ENCODE data around the gene HPCAL4. TPM values are rescaled to one million over a fixed set of nuclear protein-coding genes. Genes with fewer than 3 reads are reported as not detected.

Gene HPCAL4
- total and polyA plus RNA-seq, 9 of the 15 experiments (the other 6 are each of a cell fraction or from before 2014, with no cell fraction given), result 0.01 to 0.04 (median 0.04) TPM; not detected in 4

DNA sequence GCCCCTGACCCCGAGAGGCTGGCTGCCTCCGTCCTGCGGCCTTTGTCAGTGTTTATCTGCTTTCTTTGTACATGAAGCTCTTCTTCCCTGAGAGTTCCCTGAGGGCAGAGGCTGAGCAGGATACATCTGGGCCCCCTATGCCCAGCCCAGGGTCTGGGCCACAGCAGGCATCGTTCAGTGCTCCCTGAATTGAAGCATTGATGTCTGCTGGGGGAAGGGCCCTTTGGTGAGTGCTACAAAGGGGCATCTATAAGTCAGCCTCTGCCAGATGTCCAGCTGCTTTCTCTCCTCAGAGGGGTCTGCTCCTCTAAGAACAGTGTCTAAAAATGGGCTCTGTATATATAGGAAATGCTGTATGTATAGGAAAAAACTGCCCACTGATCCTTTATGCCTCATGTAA, 53.9 kb downstream of the HPCAL4 start:
- Histone ChIP-seq H3K9me1 (ENCODE audit: control insufficient read depth, insufficient read depth, low read length) (peaks cover 3% of the 10 kb centered on the region), H2AFZ (ENCODE audit: low read depth, low read length) (no peak overlapping the region), H3K27me3 (ENCODE audit: control insufficient read depth in 2 of 2, insufficient read depth in 2 of 2, low read length in 2 of 2) (peaks cover 28 to 46% of the 10 kb centered on the region in 2 experiments), H3K36me3 (ENCODE audit: control insufficient read depth, insufficient read depth, low read length) (no peaks in the 10 kb centered on the region), H3K4me2 (ENCODE audit: insufficient read depth, low read length) (no peak overlapping the region), H3K79me2 (ENCODE audit: control insufficient read depth, insufficient read depth, low read length) (no peaks in the 10 kb centered on the region), H3K4me3 (no peak overlapping the region), H3K9ac (ENCODE audit: insufficient read depth in 1 of 2, low read depth in 2 of 2, low read length in 2 of 2) (peak overlapping the region in 1 of 2 experiments; percentile 6; a peak in 1 of 4 replicates), H4K20me1 (replicated peaks; ENCODE audit: control insufficient read depth, insufficient read depth, low read length) (peaks cover 7% of the 10 kb centered on the region; the same call in 1 of the 2 replicates), H3K27ac (ENCODE audit: extremely low read depth, low read depth, low read length) (no peak overlapping the region), H3K9me3 (replicated peaks; ENCODE audit: control insufficient read depth, insufficient read depth, low read depth, low read length) (no peaks in the 10 kb centered on the region), H3K4me1 (replicated peaks in 1 of 2; ENCODE audit: control insufficient read depth in 2 of 2, insufficient read depth in 2 of 2, low read length in 2 of 2) (peaks cover 9 to 21% of the 10 kb centered on the region in 2 experiments)
- intact Hi-C loops (cut with micrococcal nuclease) (no loop called here), in situ Hi-C loops (cut with MboI) (no loop called here)
- POLR2A ChIA-PET, result interaction anchor here (1.1 kb wide), 1 partner anchor 31 kb away, joined by 4 read pairs; no protein-coding TSS in a partner anchor
- CTCF ChIA-PET (ENCODE audit: low intra/inter-chr PET ratio), result interaction anchor here (1.5 kb wide), 1 partner anchor 31 kb away, joined by 3 read pairs; no protein-coding TSS in a partner anchor
- DNase-seq (ENCODE audit: extremely low read depth in 1 of 4, low spot score in 3 of 4), result no peak
- TF ChIP-seq RBM17 (IDR thresholded peaks at IDR 0.05; ENCODE audit: borderline replicate concordance, low read depth, low read length), result no peak
- no peak for TF ChIP-seq KDM2B (CRISPR knock-in tag; IDR thresholded peaks at IDR 0.05)
- no peak for TF ChIP-seq NUFIP1 (IDR thresholded peaks at IDR 0.05; ENCODE audit: partially characterized antibody)
- TF ChIP-seq RHOXF2B (CRISPR knock-in tag; conservative IDR thresholded peaks at IDR 0.05), result no peak
- TF ChIP-seq SMAD3 (CRISPR knock-in tag; conservative IDR thresholded peaks at IDR 0.05), result no peak
- TF ChIP-seq E2F4 (CRISPR knock-in tag; IDR thresholded peaks at IDR 0.05; ENCODE audit: low read depth), result no peak
- TF ChIP-seq ZNF232 (CRISPR knock-in tag; IDR thresholded peaks at IDR 0.05), result no peak
- no peak for TF ChIP-seq NFIX (CRISPR knock-in tag; IDR thresholded peaks at IDR 0.05; ENCODE audit: low read depth)
- no peak for TF ChIP-seq ZNF253 (CRISPR knock-in tag; conservative IDR thresholded peaks at IDR 0.05)
- no peak for TF ChIP-seq FOXM1 (IDR thresholded peaks at IDR 0.05; ENCODE audit: low read depth)
- no peak for TF ChIP-seq FOXM1 (CRISPR knock-in tag; IDR thresholded peaks at IDR 0.05; ENCODE audit: low read depth)
- TF ChIP-seq ZBED1 (IDR thresholded peaks at IDR 0.05), result no peak
- TF ChIP-seq, protein P1, sequence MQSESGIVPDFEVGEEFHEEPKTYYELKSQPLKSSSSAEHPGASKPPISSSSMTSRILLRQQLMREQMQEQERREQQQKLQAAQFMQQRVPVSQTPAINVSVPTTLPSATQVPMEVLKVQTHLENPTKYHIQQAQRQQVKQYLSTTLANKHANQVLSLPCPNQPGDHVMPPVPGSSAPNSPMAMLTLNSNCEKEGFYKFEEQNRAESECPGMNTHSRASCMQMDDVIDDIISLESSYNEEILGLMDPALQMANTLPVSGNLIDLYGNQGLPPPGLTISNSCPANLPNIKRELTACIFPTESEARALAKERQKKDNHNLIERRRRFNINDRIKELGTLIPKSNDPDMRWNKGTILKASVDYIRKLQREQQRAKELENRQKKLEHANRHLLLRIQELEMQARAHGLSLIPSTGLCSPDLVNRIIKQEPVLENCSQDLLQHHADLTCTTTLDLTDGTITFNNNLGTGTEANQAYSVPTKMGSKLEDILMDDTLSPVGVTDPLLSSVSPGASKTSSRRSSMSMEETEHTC (IDR thresholded peaks at IDR 0.05), result no peak
- no peak for TF ChIP-seq CC2D1A (IDR thresholded peaks at IDR 0.05)
- no peak for TF ChIP-seq HCFC1 (IDR thresholded peaks at IDR 0.05; ENCODE audit: low read depth, low read length)
- no peak for TF ChIP-seq DACH1 (IDR thresholded peaks at IDR 0.05; ENCODE audit: partially characterized antibody)
- no peak for TF ChIP-seq ZNF766 (CRISPR knock-in tag; conservative IDR thresholded peaks at IDR 0.05)
- no peak for TF ChIP-seq KLF6 (CRISPR knock-in tag; IDR thresholded peaks at IDR 0.05; ENCODE audit: borderline replicate concordance)
- TF ChIP-seq HDAC6 (IDR thresholded peaks at IDR 0.05; ENCODE audit: low read depth, low read length), result no peak
- no TSS peak for BruUV-seq (replicated peaks)
- ATAC-seq, result no peak
- no peak for FAIRE-seq
- WGBS (ENCODE audit: insufficient coverage, low coverage, missing lambda C conversion rate), result 26% methylated on average over 4 of the region's 4 CpGs
